ENCODE measurements around the gene INSIG1.

DNA sequence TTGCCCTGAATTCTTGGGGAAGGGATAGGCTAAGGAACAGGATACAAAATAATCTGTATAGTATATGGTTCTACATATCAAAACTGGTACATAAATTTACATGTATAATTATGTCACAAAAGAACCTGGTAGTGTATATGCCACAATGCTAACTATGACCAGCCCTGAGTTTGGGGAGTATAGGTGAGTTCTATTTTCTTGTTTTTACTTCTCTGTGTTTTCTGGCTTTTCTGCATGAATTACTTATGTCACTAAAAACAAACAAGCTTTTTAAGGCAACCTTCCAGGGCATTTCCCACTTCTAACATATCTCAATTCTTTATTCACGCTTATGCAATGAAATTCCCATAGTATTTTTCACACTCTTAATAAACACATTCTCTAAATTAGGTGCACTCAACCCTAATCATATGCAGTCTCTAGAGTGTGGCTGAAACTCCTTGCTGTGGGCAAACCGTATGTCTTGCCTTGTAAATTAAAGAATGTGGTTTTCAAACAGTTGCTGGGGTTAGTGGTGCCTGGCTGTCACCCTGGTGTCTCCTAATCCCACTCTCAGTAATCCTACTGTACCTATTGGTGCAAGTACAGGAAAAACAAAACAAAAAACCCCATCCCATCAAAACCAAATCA is 14.0 kb upstream of the INSIG1 start:
- TF ChIP-seq POLR2A (IDR thresholded peaks at IDR 0.05; ENCODE audit: low read length) = no peak
- no peak for TF ChIP-seq GATA1 (IDR thresholded peaks at IDR 0.05; ENCODE audit: low read depth, low read length)

Measured in erythroblast (primary cell).